ENCODE measurements around the gene HOXD10.

HOXD10 gene

DNA sequence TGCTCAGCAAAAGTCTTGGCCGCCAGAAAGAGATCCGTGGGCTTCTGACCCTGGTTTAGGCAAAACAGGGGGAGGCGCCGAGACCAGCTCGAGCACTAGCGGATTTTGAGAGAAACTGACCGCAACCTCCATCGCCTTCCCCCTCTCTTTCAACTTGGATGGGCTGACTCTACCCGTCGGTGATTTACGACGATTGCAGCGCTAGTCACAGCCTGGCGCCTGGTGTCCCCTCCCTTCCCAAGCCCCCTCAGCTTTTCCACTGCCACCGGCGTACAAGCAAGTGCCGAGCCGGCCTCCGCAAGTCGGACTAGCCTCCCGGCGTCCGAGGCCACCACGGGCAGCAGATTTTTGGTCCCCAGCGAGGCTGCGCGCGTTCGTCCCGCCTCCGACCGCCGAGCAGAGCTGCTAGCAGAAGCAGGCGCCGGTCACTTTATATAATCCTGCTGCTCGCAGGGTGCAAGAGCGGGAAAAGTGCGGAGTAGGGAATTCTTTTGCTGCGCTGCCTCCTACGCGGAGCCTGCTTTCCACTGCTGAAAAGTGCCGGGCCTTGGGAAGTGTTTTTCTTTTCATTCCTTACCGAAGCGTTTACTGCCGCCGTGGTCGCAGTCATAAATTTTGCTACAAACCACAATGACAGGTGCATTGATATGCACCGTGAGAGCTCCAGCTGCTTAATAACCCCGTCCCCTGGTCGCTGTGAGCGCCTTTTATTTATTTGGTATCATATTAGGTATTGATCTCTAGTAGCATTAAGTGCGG is 48.2 kb downstream of the HOXD10 start:
- DNase-seq (ENCODE audit: low spot score), result peak; percentile 56

DNA sequence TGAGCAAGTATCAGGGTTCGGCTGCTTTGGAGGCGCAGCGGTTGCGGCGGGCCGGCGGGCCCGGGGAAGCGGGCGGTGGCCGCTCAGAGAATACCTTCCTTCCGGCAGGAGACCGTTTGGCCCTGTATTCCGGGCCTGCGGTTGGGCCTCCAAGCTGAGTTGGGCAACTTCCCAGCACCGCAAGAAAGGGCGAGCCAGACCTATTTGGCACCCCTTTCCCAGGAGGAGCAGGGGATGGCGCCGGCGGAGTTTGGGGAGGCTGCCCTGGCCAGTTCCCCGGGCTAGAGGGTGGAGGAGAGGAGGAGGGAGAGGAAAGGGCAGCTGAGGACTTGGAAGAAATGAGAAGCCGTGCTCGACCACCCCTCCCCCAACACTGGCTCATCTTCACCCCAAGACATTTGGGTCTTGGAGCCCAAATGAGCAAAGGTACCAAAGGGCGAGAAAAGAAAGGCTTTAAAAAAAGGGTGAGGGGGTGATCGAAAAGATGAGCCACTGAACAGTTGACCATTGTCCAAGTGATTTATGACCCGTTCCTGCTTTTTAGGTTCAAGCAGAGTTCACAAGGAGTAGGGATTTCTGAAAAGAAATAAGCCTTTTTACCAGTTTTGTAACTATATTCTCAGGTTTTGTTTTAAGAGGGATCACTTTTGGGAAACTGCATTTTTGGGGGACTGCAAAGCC is 48.9 kb downstream of the HOXD10 start:
- peak; percentile 42 for DNase-seq (ENCODE audit: low spot score)

DNA sequence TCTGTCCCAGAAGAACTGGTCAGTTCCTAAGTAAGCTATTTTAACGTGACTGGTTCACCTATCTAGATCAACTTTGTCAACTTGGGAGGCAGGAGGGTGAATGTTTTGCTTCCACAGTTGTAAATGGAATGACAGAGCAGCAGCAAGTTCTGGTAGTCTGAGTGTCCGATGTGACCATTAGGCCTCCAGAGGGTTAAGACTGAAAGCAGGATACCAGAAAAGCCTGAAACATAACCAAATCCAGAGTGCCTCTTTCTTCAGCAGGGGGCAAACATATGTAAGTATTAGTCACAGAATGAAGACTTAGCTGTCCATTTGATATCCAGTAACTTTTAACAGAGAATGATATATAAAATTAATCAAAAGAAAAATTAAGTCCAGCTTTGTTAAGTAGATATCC is 49.7 kb downstream of the HOXD10 start:
- DNase-seq (ENCODE audit: low spot score), result no peak

DNA sequence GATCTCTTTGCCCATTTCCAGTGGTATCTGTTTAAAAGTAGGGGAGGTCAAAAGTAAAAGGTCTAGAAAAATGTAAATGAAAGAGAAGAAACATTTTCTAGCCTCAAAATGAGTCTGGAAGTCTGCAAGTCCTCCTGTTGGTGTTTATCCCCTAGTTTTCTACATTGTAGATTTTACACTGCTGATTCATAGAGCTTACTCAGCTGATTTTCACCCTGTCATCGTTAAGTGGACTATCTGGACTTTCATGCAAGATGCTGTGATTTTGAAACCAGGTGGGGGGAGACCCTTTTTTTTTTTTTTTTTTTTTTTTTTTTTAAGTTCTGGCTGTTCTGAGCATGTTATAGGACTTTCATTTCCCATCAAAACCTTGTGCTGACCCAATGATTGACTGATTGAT is 50.8 kb downstream of the HOXD10 start:
- no peak for DNase-seq (ENCODE audit: low spot score)

DNA sequence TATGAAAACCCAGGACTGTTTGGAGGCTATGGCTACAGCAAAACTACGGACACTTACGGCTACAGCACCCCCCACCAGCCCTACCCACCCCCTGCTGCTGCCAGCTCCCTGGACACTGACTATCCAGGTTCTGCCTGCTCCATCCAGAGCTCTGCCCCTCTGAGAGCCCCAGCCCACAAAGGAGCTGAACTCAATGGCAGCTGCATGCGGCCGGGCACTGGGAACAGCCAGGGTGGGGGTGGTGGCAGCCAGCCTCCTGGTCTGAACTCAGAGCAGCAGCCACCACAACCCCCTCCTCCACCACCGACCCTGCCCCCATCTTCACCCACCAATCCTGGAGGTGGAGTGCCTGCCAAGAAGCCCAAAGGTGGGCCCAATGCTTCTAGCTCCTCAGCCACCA is 52.6 kb downstream of the HOXD10 start:
- DNase-seq (ENCODE audit: low spot score), result no peak

All from ecto neural progenitor cell (in vitro differentiated cells).